HepG2 (cell line): ENCODE results near the gene C2. TPM values are rescaled to one million over a fixed set of nuclear protein-coding genes. Genes with fewer than 3 reads are reported as not detected.
A peak's percentile ranks its signal among the peaks of the same experiment; 100 is the strongest.

Source experiments
- CHCHD3 ChIP-seq: sonication (generic); formaldehyde crosslinking; IDR thresholded peaks from 2 replicates; pipeline ENCODE4 v1.8.0; 2022; ENCODE audit warnings: mild to moderate bottlenecking, missing genetic modification reagents, moderate library complexity
- FOXK1 ChIP-seq: sonication (generic); formaldehyde crosslinking; IDR thresholded peaks from 2 replicates; pipeline ENCODE4 v1.4.0; 2020; ENCODE audit warnings: low read depth, missing genetic modification reagents, borderline replicate concordance
- IKZF1 ChIP-seq: fragments of 450-650 bp; IDR thresholded peaks from 2 replicates; pipeline ENCODE4 v1.7.1; 2016
- NPAS2 ChIP-seq: sonication (generic); formaldehyde crosslinking; IDR thresholded peaks from 2 replicates; pipeline ENCODE4 v1.8.0; 2022; ENCODE audit warnings: mild to moderate bottlenecking, missing genetic modification reagents, borderline replicate concordance
- PPARG ChIP-seq: conservative IDR thresholded peaks from 2 replicates; pipeline ENCODE4 v1.6.1; 2016; ENCODE audit warnings: missing biosample characterization, missing genetic modification reagents
- RFX1 ChIP-seq: fragments of 450-650 bp; IDR thresholded peaks from 2 replicates; pipeline ENCODE4 v1.6.1; 2017
- SOX5 ChIP-seq: IDR thresholded peaks from 2 replicates; pipeline ENCODE4 v1.6.1; 2016; ENCODE audit warnings: borderline replicate concordance
- TEAD3 ChIP-seq: optimal IDR thresholded peaks from 2 replicates; pipeline ENCODE3; 2016; ENCODE audit warnings: borderline replicate concordance
- ZBTB21 ChIP-seq: sonication (generic); formaldehyde crosslinking; IDR thresholded peaks from 2 replicates; pipeline ENCODE4 v1.4.0; 2020; ENCODE audit warnings: missing genetic modification reagents
- ZBTB8A ChIP-seq: sonication (generic); formaldehyde crosslinking; IDR thresholded peaks from 2 replicates; pipeline ENCODE4 v1.4.0; 2020; ENCODE audit warnings: mild to moderate bottlenecking, low read depth, missing genetic modification reagents, borderline replicate concordance
- ZNF17 ChIP-seq: sonication (generic); formaldehyde crosslinking; IDR thresholded peaks from 2 replicates; pipeline ENCODE4 v1.5.0; 2020; ENCODE audit warnings: mild to moderate bottlenecking, missing genetic modification reagents
- ZNF615 ChIP-seq: sonication (generic); formaldehyde crosslinking; IDR thresholded peaks from 2 replicates; pipeline ENCODE4 v1.5.0; 2020; ENCODE audit warnings: mild to moderate bottlenecking, missing genetic modification reagents, borderline replicate concordance
- ZNF619 ChIP-seq: sonication (generic); formaldehyde crosslinking; IDR thresholded peaks from 2 replicates; pipeline ENCODE4 v1.4.0; 2020; ENCODE audit warnings: mild to moderate bottlenecking, missing genetic modification reagents
- ZNF670 ChIP-seq: sonication (generic); formaldehyde crosslinking; IDR thresholded peaks from 2 replicates; pipeline ENCODE4 v1.8.0; 2022; ENCODE audit warnings: mild to moderate bottlenecking, missing genetic modification reagents, borderline replicate concordance
- ZNF761 ChIP-seq: sonication (generic); formaldehyde crosslinking; conservative IDR thresholded peaks from 2 replicates; pipeline ENCODE4 v1.4.0; 2020; ENCODE audit warnings: mild to moderate bottlenecking, missing genetic modification reagents
- ZSCAN9 ChIP-seq: IDR thresholded peaks from 2 replicates; pipeline ENCODE4 v1.6.1; 2016; ENCODE audit warnings: borderline replicate concordance
- polyA plus RNA-seq, 8 experiments: library from polyadenylated mRNA; depleted of rRNA in 3 of 8; stranded (reverse) in 7 of 8; unstranded in 1 of 8; fragments of >200 nt; fragmentation: Illumina TruSeq in 4 of 8; extraction: Trizol in 4 of 8; gene quantifications; 2 replicates each; pipeline versions ENCODE4 v1.2.1 to v1.2.3, GENCODE V29; 2011 to 2016; ENCODE audit warnings: low read depth in 4 of 8, missing spikeins in 1 of 8, mixed read lengths in 1 of 8; ENCODE audit not compliant: insufficient read depth in 1 of 8
- total RNA-seq, 5 experiments: library from RNA; depleted of rRNA; stranded (reverse); fragments of >200 nt; fragmentation: Illumina TruSeq; extraction: Trizol; gene quantifications; 2 replicates each; pipeline ENCODE4 v1.2.3, GENCODE V29; 2016; ENCODE audit warnings: low read depth in 1 of 5
- TF ChIP-seq, protein P1 (sequence below): sonication (generic); formaldehyde crosslinking; IDR thresholded peaks from 2 replicates; pipeline ENCODE4 v1.8.0; 2022; ENCODE audit warnings: missing genetic modification reagents, mild to moderate bottlenecking, borderline replicate concordance
- TF ChIP-seq, protein P2 (sequence below): sonication (generic); formaldehyde crosslinking; IDR thresholded peaks from 2 replicates; pipeline ENCODE4 v1.4.0; 2020; ENCODE audit warnings: missing genetic modification reagents; ENCODE audit errors: not compliant biosample characterization
- TF ChIP-seq, protein P3 (sequence below): sonication (generic); formaldehyde crosslinking; conservative IDR thresholded peaks from 2 replicates; pipeline ENCODE4 v1.8.0; 2022; ENCODE audit warnings: low read depth, missing genetic modification reagents
- TF ChIP-seq, protein P4 (sequence below): sonication (generic); formaldehyde crosslinking; IDR thresholded peaks from 2 replicates; pipeline ENCODE4 v1.4.0; 2020; ENCODE audit warnings: missing genetic modification reagents
- TF ChIP-seq, protein P5 (sequence below): sonication (generic); formaldehyde crosslinking; conservative IDR thresholded peaks from 2 replicates; pipeline ENCODE4 v1.8.1; 2023; ENCODE audit warnings: missing genetic modification reagents
- TF ChIP-seq, protein P6 (sequence below): sonication (generic); formaldehyde crosslinking; IDR thresholded peaks from 2 replicates; pipeline ENCODE4 v1.4.0; 2020; ENCODE audit warnings: mild to moderate bottlenecking, low read depth, missing genetic modification reagents

C2 gene
- total and polyA plus RNA-seq, 2 of the 13 experiments (the other 11 are each of a cell fraction or from before 2014, with no cell fraction given): 165 to 307 TPM

DNA sequence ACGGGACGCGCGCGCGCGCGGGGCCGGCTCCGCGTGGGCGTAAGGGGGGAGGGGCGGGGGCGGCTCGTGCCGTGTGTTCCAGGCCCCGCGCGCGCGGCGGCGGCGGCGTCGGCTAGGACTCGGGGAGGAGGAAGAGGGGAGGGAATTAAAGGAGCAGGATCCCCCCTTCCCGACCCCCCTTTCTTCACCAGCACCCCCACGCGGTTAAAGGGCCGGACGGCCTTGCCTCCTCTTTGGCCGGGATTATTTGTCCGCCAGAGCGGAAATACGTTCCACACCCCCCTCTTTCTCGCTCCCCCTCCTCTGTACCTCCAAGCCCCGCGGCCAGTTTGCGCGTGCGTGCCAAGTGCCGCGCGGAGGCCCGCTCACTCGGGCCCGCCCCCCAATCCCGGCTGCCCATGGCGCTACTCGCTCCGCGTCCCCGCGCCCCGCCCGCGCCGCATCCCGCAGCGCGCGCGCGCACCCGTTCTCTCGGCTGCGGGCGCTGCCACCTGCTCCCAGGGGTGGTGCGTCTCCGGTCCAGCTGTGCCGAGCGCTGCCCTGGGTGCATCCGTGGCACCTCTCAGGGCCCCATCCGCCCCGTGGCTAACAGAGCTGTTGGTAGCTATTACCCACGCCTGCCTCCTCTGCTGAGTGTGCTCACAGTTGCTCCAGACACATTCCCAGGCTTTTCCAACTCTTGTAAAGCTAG is 25.4 kb upstream of the C2 start, which contains the start of gene ZBTB12 (continued):
- TF ChIP-seq, protein P1, sequence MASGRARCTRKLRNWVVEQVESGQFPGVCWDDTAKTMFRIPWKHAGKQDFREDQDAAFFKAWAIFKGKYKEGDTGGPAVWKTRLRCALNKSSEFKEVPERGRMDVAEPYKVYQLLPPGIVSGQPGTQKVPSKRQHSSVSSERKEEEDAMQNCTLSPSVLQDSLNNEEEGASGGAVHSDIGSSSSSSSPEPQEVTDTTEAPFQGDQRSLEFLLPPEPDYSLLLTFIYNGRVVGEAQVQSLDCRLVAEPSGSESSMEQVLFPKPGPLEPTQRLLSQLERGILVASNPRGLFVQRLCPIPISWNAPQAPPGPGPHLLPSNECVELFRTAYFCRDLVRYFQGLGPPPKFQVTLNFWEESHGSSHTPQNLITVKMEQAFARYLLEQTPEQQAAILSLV (CRISPR knock-in tag): peak; percentile 95
- TF ChIP-seq ZNF619: peak; percentile 44; the same call in 1 of the 2 replicates
- TF ChIP-seq, protein P2, sequence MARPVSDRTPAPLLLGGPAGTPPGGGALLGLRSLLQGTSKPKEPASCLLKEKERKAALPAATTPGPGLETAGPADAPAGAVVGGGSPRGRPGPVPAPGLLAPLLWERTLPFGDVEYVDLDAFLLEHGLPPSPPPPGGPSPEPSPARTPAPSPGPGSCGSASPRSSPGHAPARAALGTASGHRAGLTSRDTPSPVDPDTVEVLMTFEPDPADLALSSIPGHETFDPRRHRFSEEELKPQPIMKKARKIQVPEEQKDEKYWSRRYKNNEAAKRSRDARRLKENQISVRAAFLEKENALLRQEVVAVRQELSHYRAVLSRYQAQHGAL: no peak
- TF ChIP-seq RFX1: no peak
- TF ChIP-seq, protein P3, sequence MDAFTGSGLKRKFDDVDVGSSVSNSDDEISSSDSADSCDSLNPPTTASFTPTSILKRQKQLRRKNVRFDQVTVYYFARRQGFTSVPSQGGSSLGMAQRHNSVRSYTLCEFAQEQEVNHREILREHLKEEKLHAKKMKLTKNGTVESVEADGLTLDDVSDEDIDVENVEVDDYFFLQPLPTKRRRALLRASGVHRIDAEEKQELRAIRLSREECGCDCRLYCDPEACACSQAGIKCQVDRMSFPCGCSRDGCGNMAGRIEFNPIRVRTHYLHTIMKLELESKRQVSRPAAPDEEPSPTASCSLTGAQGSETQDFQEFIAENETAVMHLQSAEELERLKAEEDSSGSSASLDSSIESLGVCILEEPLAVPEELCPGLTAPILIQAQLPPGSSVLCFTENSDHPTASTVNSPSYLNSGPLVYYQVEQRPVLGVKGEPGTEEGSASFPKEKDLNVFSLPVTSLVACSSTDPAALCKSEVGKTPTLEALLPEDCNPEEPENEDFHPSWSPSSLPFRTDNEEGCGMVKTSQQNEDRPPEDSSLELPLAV (CRISPR knock-in tag): no peak
- TF ChIP-seq, protein P4, sequence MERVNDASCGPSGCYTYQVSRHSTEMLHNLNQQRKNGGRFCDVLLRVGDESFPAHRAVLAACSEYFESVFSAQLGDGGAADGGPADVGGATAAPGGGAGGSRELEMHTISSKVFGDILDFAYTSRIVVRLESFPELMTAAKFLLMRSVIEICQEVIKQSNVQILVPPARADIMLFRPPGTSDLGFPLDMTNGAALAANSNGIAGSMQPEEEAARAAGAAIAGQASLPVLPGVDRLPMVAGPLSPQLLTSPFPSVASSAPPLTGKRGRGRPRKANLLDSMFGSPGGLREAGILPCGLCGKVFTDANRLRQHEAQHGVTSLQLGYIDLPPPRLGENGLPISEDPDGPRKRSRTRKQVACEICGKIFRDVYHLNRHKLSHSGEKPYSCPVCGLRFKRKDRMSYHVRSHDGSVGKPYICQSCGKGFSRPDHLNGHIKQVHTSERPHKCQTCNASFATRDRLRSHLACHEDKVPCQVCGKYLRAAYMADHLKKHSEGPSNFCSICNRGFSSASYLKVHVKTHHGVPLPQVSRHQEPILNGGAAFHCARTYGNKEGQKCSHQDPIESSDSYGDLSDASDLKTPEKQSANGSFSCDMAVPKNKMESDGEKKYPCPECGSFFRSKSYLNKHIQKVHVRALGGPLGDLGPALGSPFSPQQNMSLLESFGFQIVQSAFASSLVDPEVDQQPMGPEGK (CRISPR knock-in tag): peak; percentile 74
- no peak for TF ChIP-seq ZNF615
- TF ChIP-seq, protein P5, sequence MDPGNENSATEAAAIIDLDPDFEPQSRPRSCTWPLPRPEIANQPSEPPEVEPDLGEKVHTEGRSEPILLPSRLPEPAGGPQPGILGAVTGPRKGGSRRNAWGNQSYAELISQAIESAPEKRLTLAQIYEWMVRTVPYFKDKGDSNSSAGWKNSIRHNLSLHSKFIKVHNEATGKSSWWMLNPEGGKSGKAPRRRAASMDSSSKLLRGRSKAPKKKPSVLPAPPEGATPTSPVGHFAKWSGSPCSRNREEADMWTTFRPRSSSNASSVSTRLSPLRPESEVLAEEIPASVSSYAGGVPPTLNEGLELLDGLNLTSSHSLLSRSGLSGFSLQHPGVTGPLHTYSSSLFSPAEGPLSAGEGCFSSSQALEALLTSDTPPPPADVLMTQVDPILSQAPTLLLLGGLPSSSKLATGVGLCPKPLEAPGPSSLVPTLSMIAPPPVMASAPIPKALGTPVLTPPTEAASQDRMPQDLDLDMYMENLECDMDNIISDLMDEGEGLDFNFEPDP (CRISPR knock-in tag): no peak
- TF ChIP-seq PPARG (CRISPR knock-in tag): no peak
- TF ChIP-seq SOX5 (CRISPR knock-in tag): peak; percentile 37
- TF ChIP-seq ZBTB21: no peak
- TF ChIP-seq CHCHD3 (CRISPR knock-in tag): no peak
- no peak for TF ChIP-seq ZNF17 (CRISPR knock-in tag)
- no peak for TF ChIP-seq IKZF1
- no peak for TF ChIP-seq TEAD3
- TF ChIP-seq ZNF670 (CRISPR knock-in tag): peak; percentile 38; the same call in 1 of the 2 replicates
- no peak for TF ChIP-seq ZNF761 (CRISPR knock-in tag)
- no peak for TF ChIP-seq ZBTB8A (CRISPR knock-in tag)
- no peak for TF ChIP-seq NPAS2 (CRISPR knock-in tag)
- TF ChIP-seq FOXK1 (CRISPR knock-in tag): no peak
- no peak for TF ChIP-seq ZSCAN9 (CRISPR knock-in tag)
- TF ChIP-seq, protein P6, sequence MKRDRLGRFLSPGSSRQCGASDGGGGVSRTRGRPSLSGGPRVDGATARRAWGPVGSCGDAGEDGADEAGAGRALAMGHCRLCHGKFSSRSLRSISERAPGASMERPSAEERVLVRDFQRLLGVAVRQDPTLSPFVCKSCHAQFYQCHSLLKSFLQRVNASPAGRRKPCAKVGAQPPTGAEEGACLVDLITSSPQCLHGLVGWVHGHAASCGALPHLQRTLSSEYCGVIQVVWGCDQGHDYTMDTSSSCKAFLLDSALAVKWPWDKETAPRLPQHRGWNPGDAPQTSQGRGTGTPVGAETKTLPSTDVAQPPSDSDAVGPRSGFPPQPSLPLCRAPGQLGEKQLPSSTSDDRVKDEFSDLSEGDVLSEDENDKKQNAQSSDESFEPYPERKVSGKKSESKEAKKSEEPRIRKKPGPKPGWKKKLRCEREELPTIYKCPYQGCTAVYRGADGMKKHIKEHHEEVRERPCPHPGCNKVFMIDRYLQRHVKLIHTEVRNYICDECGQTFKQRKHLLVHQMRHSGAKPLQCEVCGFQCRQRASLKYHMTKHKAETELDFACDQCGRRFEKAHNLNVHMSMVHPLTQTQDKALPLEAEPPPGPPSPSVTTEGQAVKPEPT (CRISPR knock-in tag): no peak
